Muscle of leg (tissue), 11 donors: ENCODE results near the gene MC1R. TPM values are rescaled to one million over a fixed set of nuclear protein-coding genes. Genes with fewer than 3 reads are reported as not detected.

Experiments used
- DNase-seq: peaks from one replicate; pipeline ENCODE4 v3.0.0; 2013
- H3K27ac ChIP-seq: one replicate; pipeline ENCODE4 v1.5.1; 2013; ENCODE audit warnings: mild to moderate bottlenecking, low read length, control low read depth
- H3K27me3 ChIP-seq: one replicate; pipeline ENCODE4 v1.6.1; 2013; ENCODE audit warnings: low read length; ENCODE audit not compliant: control insufficient read depth, insufficient read depth
- H3K36me3 ChIP-seq: one replicate; pipeline ENCODE4 v1.6.1; 2013; ENCODE audit warnings: low read length; ENCODE audit not compliant: control insufficient read depth, insufficient read depth
- H3K4me1 ChIP-seq: one replicate; pipeline ENCODE4 v1.6.1; 2013; ENCODE audit warnings: low read length; ENCODE audit not compliant: control insufficient read depth, insufficient read depth
- H3K4me3 ChIP-seq: one replicate; pipeline ENCODE4 v1.5.1; 2013; ENCODE audit warnings: low read length, control low read depth
- H3K9me3 ChIP-seq: replicated peaks from 2 replicates; pipeline ENCODE4 v1.6.1; 2013; ENCODE audit warnings: low read depth, low read length; ENCODE audit not compliant: control insufficient read depth
- WGBS: methylation state at CpG from one replicate; pipeline ENCODE4 v1.1.5; 2013; ENCODE audit warnings: missing lambda C conversion rate; ENCODE audit not compliant: insufficient coverage; 5-methylcytosine and 5-hydroxymethylcytosine counted together
- polyA plus RNA-seq, 8 donors: library from polyadenylated mRNA; unstranded; fragments of 120-200 nt; gene quantifications; one replicate each; pipeline versions ENCODE4 v1.2.1 to v1.2.3, GENCODE V29; 2013; ENCODE audit warnings: inconsistent platforms in 1 of 8, low replicate concordance in 1 of 8; ENCODE audit not compliant: insufficient read length in 8 of 8, insufficient read depth in 1 of 8
- total RNA-seq: library from RNA; stranded (reverse); fragments of 120-200 nt; gene quantifications from one replicate; pipeline ENCODE4 v1.2.4, GENCODE V29; 2013

Gene MC1R
- total and polyA plus RNA-seq, 9 donors: 1.4 to 3.4 (median 2.2) TPM

DNA sequence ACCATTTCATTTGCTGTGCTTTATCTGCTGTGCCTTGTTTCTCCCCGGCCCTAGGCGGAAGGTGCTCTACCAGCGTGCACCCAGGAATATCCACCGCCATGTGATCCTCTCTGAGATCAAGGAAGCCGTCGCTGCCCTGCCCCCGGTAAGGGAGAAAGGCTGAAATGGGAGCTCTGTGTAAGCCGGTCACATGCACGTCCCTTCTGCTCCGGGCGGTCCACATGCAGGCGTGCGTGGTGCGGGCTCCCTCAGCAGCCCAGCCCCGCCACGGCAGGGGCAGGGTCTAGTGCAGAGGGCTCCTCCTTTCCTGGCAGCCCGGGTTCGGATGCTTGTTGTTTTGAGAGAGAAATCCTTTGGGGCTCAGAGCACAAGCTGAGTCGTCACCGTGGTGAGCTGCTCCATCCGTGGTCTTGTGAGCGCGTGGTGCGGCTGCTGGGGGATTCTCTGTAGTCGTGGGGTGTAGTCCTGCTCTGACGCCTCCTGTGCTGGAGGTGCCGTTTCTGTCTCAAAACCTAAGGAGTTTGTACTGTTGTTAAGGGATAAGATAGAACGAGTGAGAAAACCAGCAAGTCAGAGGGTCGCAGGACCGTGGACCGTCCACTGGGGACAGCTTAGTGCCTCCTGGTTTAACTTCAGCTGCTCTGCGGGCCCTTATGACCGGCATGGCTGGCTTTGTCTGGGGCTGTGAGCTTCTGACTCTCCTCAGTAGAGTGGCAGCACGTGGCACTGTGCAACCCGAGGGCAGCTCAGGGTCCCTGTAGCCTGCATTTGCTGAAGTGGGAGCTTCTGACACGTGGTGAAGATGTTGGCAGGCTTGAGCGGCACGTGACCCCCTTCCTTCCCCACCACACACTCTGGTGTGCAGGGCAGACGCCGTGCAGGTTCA, 12.3 kb upstream of the MC1R start:
- no peaks in the 10 kb centered on the region for H3K9me3 ChIP-seq
- H3K27ac ChIP-seq: no peak overlapping the region
- H3K27me3 ChIP-seq: no peaks in the 10 kb centered on the region
- no peak overlapping the region for H3K4me3 ChIP-seq
- 97% methylated on average over 37 of the region's 40 CpGs for WGBS
- peaks cover 3% of the 10 kb centered on the region for H3K4me1 ChIP-seq
- H3K36me3 ChIP-seq: peaks cover 71% of the 10 kb centered on the region
- DNase-seq: no peak

GRCh38 chr16:89907055-89907814, 11.4 kb upstream of the MC1R start:
- peaks cover 77% of the 10 kb centered on the region for H3K36me3 ChIP-seq

GRCh38 chr16:89908236-89908635, 10.4 kb upstream of the MC1R start:
- WGBS: 77% methylated on average over 4 of the region's 4 CpGs
- no peak for DNase-seq
- peaks cover 3% of the 10 kb centered on the region for H3K4me1 ChIP-seq
- H3K27me3 ChIP-seq: no peaks in the 10 kb centered on the region
- no peak overlapping the region for H3K4me3 ChIP-seq
- no peaks in the 10 kb centered on the region for H3K9me3 ChIP-seq
- no peak overlapping the region for H3K27ac ChIP-seq
- peaks cover 76% of the 10 kb centered on the region for H3K36me3 ChIP-seq

More at GRCh38 chr16:89907055-89907814, 11.4 kb upstream of the MC1R start:
- H3K27ac ChIP-seq: no peak overlapping the region
- DNase-seq: no peak
- WGBS: 93% methylated on average over 5 of the region's 13 CpGs
- H3K4me1 ChIP-seq: peaks cover 3% of the 10 kb centered on the region
- H3K27me3 ChIP-seq: no peaks in the 10 kb centered on the region
- H3K4me3 ChIP-seq: no peak overlapping the region
- no peaks in the 10 kb centered on the region for H3K9me3 ChIP-seq

- Histone ChIP-seq H3K27ac (no peak overlapping the region), H3K36me3 (peaks cover 61% of the 10 kb centered on the region), H3K4me3 (no peak overlapping the region), H3K4me1 (peaks cover 3% of the 10 kb centered on the region), H3K27me3 (no peaks in the 10 kb centered on the region), H3K9me3 (no peaks in the 10 kb centered on the region)
- WGBS: 55% methylated on average over 45 of the region's 47 CpGs
- DNase-seq: peak; percentile 80
Observed at GRCh38 chr16:89909777-89910716, 8.6 kb upstream of the MC1R start.

DNA sequence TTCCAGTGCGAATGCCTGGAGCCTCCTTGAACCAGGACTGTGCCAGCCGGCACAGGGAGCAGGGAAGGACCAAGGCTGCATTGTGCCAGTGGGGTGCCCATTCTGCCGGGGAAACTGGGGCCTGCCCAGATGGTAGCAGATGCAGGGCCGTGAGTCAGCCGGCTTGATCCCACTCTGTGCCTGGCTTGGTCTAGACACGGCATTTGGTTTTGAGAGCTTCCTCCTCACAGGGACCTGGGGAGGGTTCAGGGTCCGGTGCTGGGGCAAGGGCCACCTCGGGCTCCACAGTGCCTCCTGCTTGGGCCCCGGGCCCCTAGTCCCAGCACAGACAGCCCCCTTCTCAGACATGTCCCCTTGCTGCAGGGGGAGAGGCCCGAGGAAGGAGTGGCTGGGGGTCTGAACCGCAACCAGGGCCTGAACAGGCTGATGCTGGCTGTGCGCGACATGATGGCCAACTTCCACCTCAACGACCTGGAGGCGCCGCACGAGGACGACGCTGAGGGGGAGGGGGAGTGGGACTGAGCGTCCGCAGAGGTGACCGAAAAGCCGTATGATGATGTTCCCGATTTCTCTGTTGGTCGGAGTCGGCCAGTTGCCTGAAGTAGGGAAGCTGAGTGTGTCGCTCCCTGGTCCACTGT, 7.8 kb upstream of the MC1R start:
- Histone ChIP-seq H3K27me3 (no peaks in the 10 kb centered on the region), H3K27ac (no peak overlapping the region), H3K9me3 (no peaks in the 10 kb centered on the region), H3K36me3 (peaks cover 53% of the 10 kb centered on the region), H3K4me3 (no peak overlapping the region), H3K4me1 (peaks cover 3% of the 10 kb centered on the region)
- 88% methylated on average over 23 of the region's 27 CpGs for WGBS
- no peak for DNase-seq

DNA sequence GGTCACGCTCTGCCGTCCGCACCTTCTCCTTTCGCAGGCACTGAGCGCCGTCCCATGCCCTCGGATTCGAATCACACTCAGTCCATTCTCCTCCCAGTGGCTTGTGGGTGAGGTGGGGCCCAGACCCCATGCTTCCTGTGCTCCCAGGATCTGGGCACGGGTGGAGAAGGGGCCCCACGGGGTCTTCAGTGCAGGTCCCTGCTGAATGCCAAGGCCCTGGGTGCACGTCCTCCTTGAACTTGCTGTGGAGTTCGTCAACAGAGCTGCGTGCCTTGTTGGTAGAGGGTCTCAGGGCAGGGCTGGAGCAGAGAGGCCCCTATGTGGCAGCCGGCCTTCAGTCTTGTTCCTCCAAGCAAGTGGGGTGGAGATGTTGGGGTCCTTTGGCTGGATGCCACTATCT, 7.3 kb upstream of the MC1R start:
- no peak overlapping the region for H3K27ac ChIP-seq
- no peaks in the 10 kb centered on the region for H3K9me3 ChIP-seq
- no peak overlapping the region for H3K4me3 ChIP-seq
- H3K27me3 ChIP-seq: no peaks in the 10 kb centered on the region
- no peak for DNase-seq
- H3K4me1 ChIP-seq: peaks cover 3% of the 10 kb centered on the region
- H3K36me3 ChIP-seq: peaks cover 48% of the 10 kb centered on the region
- WGBS: 85% methylated on average over 13 of the region's 14 CpGs

GRCh38 chr16:89912143-89912542, 6.5 kb upstream of the MC1R start:
- Histone ChIP-seq H3K27me3 (no peaks in the 10 kb centered on the region), H3K4me3 (no peak overlapping the region), H3K36me3 (peaks cover 40% of the 10 kb centered on the region), H3K4me1 (peaks cover 3% of the 10 kb centered on the region), H3K9me3 (no peaks in the 10 kb centered on the region), H3K27ac (no peak overlapping the region)
- no peak for DNase-seq
- WGBS: 80% methylated on average over 13 of the region's 13 CpGs

- H3K4me3 ChIP-seq: no peak overlapping the region
- 69% methylated on average over 10 of the region's 14 CpGs for WGBS
- H3K4me1 ChIP-seq: peaks cover 7% of the 10 kb centered on the region
- no peaks in the 10 kb centered on the region for H3K9me3 ChIP-seq
- peaks cover 40% of the 10 kb centered on the region for H3K36me3 ChIP-seq
- peaks cover 2% of the 10 kb centered on the region for H3K27me3 ChIP-seq
- H3K27ac ChIP-seq: no peak overlapping the region
- DNase-seq: no peak
Observed at GRCh38 chr16:89912627-89913026, 6.0 kb upstream of the MC1R start.
